ENCODE measurements around the gene NOXA1.

The NOXA1 gene

GRCh38 chr9:137455359-137455991, 32.3 kb downstream of the NOXA1 start:
- no peak for FAIRE-seq

DNA sequence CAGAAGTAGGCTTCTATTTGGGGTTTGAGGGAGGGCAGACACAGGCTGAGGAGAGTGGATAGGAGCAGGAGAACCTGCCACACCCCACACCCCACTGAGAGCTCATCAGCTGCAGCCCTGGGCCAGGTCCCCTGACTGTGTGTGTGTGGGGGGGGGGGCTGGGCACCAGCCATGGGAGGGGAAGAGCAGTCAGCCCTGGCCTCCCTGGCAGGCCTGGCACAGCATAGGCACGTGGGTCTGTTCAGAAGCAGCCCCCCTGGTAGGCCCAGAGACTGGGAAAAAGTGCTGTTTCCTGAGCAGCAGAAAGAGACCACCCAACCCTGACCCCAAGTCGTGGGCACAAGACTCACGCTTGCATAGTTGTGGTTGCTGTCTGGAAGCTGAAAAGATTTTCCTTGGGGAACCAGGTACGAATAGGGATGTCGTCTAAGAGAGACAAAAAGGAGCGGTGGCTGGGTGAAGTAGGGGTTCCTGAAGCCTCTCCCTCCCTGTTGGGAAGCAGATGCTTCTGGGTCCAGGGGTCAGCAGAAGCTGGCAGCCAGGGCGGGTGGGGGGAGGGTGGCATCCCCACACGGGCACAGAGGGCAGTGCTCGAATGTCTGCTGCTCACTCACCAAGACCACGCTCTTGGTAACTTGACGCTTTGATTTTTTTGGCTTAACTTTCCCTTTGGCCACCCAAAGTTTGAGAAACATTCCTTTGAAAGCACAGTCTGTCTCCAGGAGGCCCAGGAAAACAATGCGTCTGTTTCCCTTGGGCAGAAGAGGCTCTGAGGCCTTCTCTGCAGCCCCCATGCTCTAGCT, 33.1 kb downstream of the NOXA1 start:
- FAIRE-seq, result no peak

DNA sequence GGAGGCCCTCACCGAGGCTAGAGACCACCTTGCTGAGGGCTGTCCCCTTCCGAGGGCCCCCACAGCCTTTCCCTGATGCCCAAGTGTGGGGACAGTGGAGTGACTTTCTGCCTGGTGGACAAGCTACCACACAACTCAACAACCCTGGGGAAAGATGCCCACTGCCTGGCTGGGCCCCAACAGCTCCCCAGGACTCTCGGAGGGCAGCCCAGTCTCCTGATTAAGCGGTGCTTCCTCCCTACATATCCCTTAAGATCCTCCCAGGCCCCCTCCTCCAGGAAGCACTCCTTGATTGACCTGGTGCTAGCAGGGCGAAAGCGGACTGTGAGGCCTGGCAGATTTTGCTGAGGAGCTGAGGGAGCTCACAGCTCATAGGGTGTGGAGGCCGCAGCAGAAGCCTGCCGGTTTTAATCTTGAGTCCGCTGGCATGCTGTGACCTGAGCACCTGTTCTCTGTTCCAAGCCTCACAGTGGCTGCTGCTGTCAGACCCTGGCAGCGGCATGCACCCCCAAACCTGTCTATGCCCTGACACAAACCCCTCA, 33.7 kb downstream of the NOXA1 start:
- FAIRE-seq, result no peak

GRCh38 chr9:137457406-137458193, 34.4 kb downstream of the NOXA1 start:
- no peak for FAIRE-seq

- FAIRE-seq, result no peak
Measured at GRCh38 chr9:137458194-137459151, 35.3 kb downstream of the NOXA1 start.

GRCh38 chr9:137459152-137459600, 36.0 kb downstream of the NOXA1 start, which contains the start of gene NSMF:
Gene NSMF (minus strand): TSS chr9:137459334. CDS start chr9:137459102, 232 bp downstream.
- FAIRE-seq, result no peak

DNA sequence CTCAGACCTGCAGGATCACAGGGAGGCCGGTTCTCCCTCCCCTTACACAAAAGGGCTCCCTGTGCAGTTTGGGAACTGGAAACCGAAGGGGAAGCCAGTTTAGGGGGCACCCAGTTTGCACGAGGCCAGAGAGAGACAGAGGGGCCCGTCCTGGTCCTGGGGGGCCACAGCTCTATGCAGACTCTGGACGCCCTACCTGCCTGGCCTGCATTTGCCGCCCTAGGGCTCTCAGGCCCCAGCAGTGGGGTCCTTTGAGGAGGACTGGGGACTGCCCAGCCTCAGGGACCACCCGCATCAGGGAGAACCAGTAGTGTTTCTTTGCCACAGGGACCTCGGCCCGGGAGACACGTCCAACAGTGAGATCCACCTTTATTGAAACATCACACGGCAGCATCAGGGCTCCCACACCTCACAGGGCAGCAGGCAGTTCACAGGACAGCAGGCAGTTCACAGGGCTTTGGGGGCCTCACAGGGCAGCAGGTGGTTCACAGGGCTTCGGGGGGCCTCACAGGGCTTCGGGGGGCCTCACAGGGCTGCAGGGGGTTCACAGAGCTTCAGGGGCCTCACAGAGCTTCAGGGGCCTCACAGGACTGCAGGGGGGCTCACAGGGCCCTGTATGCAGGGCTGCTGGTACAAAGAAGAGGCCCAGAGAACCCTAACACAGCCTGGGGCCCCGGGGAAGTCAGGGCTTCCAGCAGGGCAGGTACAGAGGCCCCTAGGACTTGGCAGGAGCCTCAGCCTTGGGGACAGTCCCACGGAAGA, 36.6 kb downstream of the NOXA1 start:
- no peak for FAIRE-seq

GRCh38 chr9:137460363-137461315, 37.4 kb downstream of the NOXA1 start:
- FAIRE-seq, result no peak

DNA sequence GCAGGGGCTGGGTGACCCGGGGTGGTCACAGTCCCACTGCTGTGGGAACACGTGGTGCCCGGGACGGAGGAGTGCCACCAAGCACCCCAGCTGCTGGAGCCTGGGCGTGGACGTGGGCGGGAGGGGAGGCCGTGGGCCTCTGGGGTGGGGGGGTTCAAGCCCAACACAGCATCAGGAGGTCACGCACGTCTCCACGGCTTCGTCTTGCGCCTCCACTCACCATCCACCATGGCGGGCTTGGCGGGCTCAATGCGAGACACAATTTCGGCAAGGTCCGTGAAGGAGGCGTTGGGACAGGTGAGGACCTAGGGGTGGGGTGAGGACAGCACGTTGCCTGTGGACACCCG, 38.1 kb downstream of the NOXA1 start:
- FAIRE-seq, result no peak

DNA sequence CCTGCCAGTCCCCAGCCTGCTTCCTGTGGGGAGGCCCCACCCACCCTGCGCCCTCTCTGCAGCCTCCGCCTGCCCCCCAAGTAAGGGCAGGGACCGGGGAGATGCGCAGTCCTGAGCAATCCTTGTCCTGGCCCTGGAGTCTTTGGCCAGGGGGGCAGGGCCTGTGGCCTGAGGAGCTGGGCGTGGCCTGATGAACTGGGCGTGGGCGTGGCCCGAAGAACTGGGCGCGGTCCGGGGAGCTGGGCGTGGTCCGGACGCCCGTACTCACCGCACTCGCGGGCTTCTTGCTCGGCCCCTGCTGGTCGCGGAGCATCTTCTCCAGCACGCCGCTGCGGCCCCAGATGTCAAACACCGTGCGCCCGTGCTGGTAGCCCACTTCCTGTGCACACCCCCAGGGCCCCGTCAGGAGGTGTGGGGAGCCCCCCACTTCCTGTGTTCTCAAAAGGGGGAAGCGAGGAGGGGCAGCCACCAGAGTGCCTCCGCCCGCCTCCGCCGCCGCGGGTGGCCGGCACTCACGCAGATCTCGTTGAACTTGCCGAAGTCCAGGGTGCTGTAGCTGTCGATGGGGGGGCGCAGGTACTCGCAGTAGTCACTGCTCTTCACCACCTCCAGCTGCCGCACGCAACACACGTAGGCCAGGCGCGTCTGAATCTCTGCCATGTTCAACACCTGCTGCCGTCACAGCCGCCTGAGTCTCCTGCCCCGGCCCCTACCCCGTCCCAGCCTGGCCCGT, 38.6 kb downstream of the NOXA1 start:
- FAIRE-seq, result no peak

GRCh38 chr9:137462396-137462985, 39.3 kb downstream of the NOXA1 start:
- FAIRE-seq, result no peak

DNA sequence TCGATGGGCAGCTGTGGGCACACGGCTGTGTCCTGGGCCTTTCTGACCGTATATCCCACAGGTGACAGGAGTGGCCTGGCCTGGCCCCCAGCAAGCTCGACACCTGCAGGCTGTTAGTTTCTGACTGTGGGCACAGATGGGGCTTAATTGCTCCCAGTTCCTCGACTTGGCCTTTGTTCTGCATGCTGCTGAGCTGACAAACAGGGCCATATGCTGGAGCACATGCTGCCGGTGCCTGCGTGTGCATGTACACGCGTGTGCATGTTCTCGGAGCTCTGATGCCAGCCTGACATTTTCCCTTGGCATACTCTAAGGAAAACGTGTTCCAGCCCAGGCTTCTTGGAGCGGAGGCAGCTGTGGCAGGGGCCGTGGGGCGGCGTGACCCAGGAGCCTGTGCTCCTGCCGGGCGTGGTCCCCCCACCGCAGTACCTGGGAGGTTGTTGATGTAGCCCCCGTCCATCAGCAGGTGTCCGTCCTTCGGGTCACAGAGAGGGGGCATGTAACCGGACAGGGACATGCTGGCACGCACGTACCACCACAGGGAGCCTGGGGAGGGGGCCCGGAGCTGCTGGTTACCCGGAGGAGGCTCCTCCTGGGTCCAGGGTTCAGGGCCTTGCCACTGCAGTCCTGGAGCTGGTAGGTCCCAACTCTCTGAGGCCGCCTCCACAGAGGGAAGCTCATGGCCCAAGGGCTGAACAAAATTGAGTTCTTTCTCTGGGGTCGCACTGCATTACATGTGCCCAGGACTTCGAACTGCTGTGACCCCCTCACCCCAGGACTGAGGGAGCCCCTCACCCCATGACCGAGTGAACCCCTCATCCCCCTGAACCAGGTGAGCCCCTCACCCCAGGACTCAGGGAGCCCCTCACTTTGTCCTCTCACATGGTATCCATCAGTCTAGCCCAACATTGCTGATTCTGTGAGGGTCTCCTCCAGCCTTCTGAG, 40.1 kb downstream of the NOXA1 start:
- no peak for FAIRE-seq

GRCh38 chr9:137463931-137464290, 40.7 kb downstream of the NOXA1 start:
- no peak for FAIRE-seq

DNA sequence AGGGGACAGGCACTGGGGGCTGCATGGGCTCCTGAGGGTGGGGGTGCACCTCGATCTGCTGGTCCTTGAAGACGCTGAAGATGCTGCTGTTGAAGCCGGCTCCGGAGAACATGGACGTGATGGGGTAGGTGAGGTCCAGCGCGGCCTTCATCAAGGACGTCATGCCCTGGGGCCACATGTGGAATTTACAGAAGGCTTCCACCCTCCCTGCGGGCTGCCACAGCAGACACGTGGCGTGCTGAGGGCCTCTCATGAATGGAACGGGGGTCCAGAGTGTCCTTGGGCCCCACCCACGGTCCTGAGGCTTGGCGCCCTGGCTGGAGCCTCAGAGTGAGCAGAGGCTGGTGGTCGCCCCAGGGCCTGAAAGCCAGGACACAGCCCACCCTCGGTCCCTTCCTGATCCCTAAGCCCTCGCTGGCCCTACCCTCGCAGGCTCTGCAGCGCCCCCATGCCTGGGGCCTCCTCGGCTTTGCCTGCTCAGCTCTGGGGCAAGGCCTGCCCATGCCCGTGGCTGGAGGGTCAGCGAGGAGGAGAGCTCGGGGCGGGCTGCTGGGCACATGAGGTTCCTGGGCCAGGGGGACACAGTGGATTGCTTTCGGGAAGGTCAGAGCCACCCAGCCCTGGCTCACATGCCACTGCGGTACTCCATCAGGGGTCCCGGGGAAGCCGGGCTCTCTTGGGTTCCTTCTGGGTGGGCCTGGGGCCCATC, 41.3 kb downstream of the NOXA1 start:
- no peak for FAIRE-seq

GRCh38 chr9:137465000-137465719, 42.0 kb downstream of the NOXA1 start:
- no peak for FAIRE-seq

DNA sequence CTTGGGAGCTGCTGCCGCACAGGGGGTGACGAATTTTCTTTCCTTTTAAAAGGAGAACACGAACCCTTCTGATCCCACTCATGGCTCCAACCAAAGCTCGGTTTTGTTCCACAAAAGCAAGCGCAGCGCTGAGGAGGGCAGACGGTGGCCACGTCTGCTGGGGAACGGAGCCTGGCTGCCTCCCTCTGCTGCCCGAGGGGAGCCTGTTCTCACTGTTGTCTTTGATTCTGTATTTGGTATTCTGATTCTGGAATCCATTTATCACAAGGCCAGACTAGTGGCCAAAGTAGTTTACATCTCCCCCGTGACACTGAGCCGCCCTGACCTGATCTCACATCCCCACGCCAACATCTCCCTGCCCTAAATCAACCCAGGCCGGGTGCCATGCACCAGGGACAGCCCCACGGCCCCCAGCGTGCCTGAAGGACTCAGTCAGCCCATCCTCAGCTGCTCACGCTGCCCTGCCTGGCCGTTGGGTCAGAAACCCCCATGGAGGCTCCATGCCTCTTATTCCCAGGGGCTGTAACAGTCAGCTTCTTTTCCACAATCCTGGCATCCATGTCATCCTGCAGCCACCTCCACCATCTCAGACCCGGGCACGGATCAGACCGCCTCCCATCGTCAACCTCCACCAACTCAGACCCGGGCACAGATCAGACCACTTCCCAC, 42.7 kb downstream of the NOXA1 start:
- no peak for FAIRE-seq
